GM12892 (cell line): ENCODE data around the gene LRCH1.

Source experiments
- POLR2A ChIP-seq: IDR thresholded peaks from 2 replicates; pipeline ENCODE4 v1.6.1; 2011; ENCODE audit warnings: low read depth, low read length, control low read depth
- POLR2AphosphoS5 ChIP-seq: IDR thresholded peaks from 2 replicates; pipeline ENCODE4 v1.6.1; 2011; ENCODE audit warnings: low read depth, low read length, control low read depth

GRCh38 chr13:46504036-46504435 lies 48.9 kb upstream of the LRCH1 start:
- TF ChIP-seq POLR2A (no peak), POLR2AphosphoS5 (no peak)
